ENCODE measurements around the gene TXNRD3.
"Not testable (repeated sequence)": the region's sequence is repeated elsewhere in the genome, so short reads cannot be mapped to it uniquely, and the experiment has no call there.

The TXNRD3 gene

DNA sequence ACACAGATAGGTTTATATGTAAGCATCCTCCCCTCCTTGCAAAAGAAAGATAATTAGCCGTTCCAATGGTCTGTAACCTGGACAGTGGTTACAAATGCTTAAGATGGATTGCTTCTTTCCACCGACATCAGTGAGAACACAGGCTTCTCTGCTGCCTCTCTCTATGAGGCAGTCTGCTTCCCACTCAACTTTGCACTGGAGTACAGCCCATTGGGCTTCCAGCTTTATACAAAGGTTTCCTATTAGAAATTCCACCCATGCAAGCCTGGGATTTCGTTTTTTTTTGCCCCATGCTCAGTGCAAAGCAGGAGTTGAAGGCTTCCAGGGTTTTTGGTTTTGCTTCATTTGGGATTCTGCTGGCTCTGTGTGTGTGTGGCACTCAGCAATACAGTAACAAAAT lies 48.9 kb downstream of the TXNRD3 start:
- Histone ChIP-seq H3K79me2 (ENCODE audit: insufficient read depth, low read length) (no peaks in the 10 kb centered on the region), H3K9me3 (ENCODE audit: insufficient read depth, low read length, severe bottlenecking) (no peaks in the 10 kb centered on the region), H2AFZ (ENCODE audit: low read depth, low read length) (no peak overlapping the region), H3K4me3 (ENCODE audit: low read depth in 1 of 2, low read length in 2 of 2) (no peak overlapping the region), H3K27ac (ENCODE audit: low read length) (no peak overlapping the region), H4K20me1 (ENCODE audit: insufficient read depth, low read length) (no peaks in the 10 kb centered on the region), H3K27me3 (ENCODE audit: insufficient read depth, low read length, poor library complexity) (no peaks in the 10 kb centered on the region), H3K9ac (ENCODE audit: low read depth, low read length) (no peak overlapping the region), H3K4me1 (ENCODE audit: insufficient read depth, low read length) (peaks cover 13% of the 10 kb centered on the region), H3K4me2 (ENCODE audit: insufficient read depth, low read length) (no peak overlapping the region), H3K36me3 (ENCODE audit: insufficient read depth, low read length) (peaks cover 7% of the 10 kb centered on the region; the same call in 1 of the 2 replicates)
- DNase-seq (no peak), ATAC-seq (ENCODE audit: insufficient read depth, low read depth) (no peak)
- TF ChIP-seq EZH2 (IDR thresholded peaks at IDR 0.05; ENCODE audit: borderline replicate concordance, low read depth, low read length, severe bottlenecking), result no peak
- TF ChIP-seq, protein P1, sequence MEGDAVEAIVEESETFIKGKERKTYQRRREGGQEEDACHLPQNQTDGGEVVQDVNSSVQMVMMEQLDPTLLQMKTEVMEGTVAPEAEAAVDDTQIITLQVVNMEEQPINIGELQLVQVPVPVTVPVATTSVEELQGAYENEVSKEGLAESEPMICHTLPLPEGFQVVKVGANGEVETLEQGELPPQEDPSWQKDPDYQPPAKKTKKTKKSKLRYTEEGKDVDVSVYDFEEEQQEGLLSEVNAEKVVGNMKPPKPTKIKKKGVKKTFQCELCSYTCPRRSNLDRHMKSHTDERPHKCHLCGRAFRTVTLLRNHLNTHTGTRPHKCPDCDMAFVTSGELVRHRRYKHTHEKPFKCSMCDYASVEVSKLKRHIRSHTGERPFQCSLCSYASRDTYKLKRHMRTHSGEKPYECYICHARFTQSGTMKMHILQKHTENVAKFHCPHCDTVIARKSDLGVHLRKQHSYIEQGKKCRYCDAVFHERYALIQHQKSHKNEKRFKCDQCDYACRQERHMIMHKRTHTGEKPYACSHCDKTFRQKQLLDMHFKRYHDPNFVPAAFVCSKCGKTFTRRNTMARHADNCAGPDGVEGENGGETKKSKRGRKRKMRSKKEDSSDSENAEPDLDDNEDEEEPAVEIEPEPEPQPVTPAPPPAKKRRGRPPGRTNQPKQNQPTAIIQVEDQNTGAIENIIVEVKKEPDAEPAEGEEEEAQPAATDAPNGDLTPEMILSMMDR (IDR thresholded peaks at IDR 0.05; ENCODE audit: borderline replicate concordance, extremely low read depth, low read length, poor library complexity, severe bottlenecking), result no peak

GRCh38 chr3:126604691-126605090 lies 50.2 kb downstream of the TXNRD3 start:
- Histone ChIP-seq H3K79me2 (ENCODE audit: insufficient read depth, low read length) (no peaks in the 10 kb centered on the region), H3K4me3 (ENCODE audit: low read depth in 1 of 2, low read length in 2 of 2) (no peak overlapping the region), H3K36me3 (ENCODE audit: insufficient read depth, low read length) (peaks cover 7% of the 10 kb centered on the region; the same call in 1 of the 2 replicates), H3K27me3 (ENCODE audit: insufficient read depth, low read length, poor library complexity) (no peaks in the 10 kb centered on the region), H3K4me1 (ENCODE audit: insufficient read depth, low read length) (peaks cover 13% of the 10 kb centered on the region), H2AFZ (ENCODE audit: low read depth, low read length) (no peak overlapping the region), H3K27ac (ENCODE audit: low read length) (no peak overlapping the region), H4K20me1 (ENCODE audit: insufficient read depth, low read length) (no peaks in the 10 kb centered on the region), H3K9me3 (ENCODE audit: insufficient read depth, low read length, severe bottlenecking) (no peaks in the 10 kb centered on the region), H3K4me2 (ENCODE audit: insufficient read depth, low read length) (no peak overlapping the region), H3K9ac (ENCODE audit: low read depth, low read length) (no peak overlapping the region)
- no peak for DNase-seq
- TF ChIP-seq, protein P1 (IDR thresholded peaks at IDR 0.05; ENCODE audit: borderline replicate concordance, extremely low read depth, low read length, poor library complexity, severe bottlenecking), result no peak
- no peak for ATAC-seq (ENCODE audit: insufficient read depth, low read depth)

- no peak overlapping the region for H3K27ac ChIP-seq (ENCODE audit: low read length)
- TF ChIP-seq, protein P1 (IDR thresholded peaks at IDR 0.05; ENCODE audit: borderline replicate concordance, extremely low read depth, low read length, poor library complexity, severe bottlenecking), result no peak
- no peak for TF ChIP-seq EZH2 (IDR thresholded peaks at IDR 0.05; ENCODE audit: borderline replicate concordance, low read depth, low read length, severe bottlenecking)
- H3K9me3 ChIP-seq (ENCODE audit: insufficient read depth, low read length, severe bottlenecking), result no peaks in the 10 kb centered on the region
- no peaks in the 10 kb centered on the region for H3K79me2 ChIP-seq (ENCODE audit: insufficient read depth, low read length)
- H3K4me3 ChIP-seq (ENCODE audit: low read depth in 1 of 2, low read length in 2 of 2), result no peak overlapping the region
- ATAC-seq (ENCODE audit: insufficient read depth, low read depth) (no peak), DNase-seq (no peak)
- no peaks in the 10 kb centered on the region for H4K20me1 ChIP-seq (ENCODE audit: insufficient read depth, low read length)
- no peaks in the 10 kb centered on the region for H3K36me3 ChIP-seq (ENCODE audit: insufficient read depth, low read length)
- H3K9ac ChIP-seq (ENCODE audit: low read depth, low read length), result no peak overlapping the region
- no peak overlapping the region for H3K4me2 ChIP-seq (ENCODE audit: insufficient read depth, low read length)
- no peaks in the 10 kb centered on the region for H3K4me1 ChIP-seq (ENCODE audit: insufficient read depth, low read length)
- no peak overlapping the region for H2AFZ ChIP-seq (ENCODE audit: low read depth, low read length)
- H3K27me3 ChIP-seq (ENCODE audit: insufficient read depth, low read length, poor library complexity), result no peaks in the 10 kb centered on the region
Measured at GRCh38 chr3:126599101-126599500, 55.8 kb downstream of the TXNRD3 start.

DNA sequence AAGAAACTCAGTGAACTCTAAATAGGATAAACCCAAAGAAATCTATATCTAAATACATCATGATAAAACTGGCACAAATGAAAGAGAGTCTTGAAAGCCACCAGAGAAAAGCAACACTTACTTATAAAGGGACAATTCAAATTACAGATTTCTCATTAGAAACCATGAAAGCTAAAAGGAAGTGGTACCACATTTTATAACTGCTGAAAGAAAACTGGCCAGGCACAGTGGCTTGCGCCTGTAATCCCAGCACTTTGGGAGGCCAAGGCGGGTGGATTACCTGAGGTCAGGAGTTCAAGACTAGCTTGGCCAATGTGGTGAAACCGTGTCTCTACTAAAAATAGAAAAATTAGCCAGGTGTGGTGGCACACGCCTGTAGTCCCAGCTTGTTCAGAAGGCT lies 59.4 kb downstream of the TXNRD3 start:
- H3K4me1 ChIP-seq (ENCODE audit: insufficient read depth, low read length); ATAC-seq (ENCODE audit: insufficient read depth, low read depth); H4K20me1 ChIP-seq (ENCODE audit: insufficient read depth, low read length); H3K9ac ChIP-seq (ENCODE audit: low read depth, low read length); H3K4me3 ChIP-seq (ENCODE audit: low read depth in 1 of 2, low read length in 2 of 2); H3K9me3 ChIP-seq (ENCODE audit: insufficient read depth, low read length, severe bottlenecking); H2AFZ ChIP-seq (ENCODE audit: low read depth, low read length); H3K79me2 ChIP-seq (ENCODE audit: insufficient read depth, low read length); DNase-seq; H3K4me2 ChIP-seq (ENCODE audit: insufficient read depth, low read length); H3K27ac ChIP-seq (ENCODE audit: low read length); H3K36me3 ChIP-seq (ENCODE audit: insufficient read depth, low read length); H3K27me3 ChIP-seq (ENCODE audit: insufficient read depth, low read length, poor library complexity): not testable (repeated sequence)

DNA sequence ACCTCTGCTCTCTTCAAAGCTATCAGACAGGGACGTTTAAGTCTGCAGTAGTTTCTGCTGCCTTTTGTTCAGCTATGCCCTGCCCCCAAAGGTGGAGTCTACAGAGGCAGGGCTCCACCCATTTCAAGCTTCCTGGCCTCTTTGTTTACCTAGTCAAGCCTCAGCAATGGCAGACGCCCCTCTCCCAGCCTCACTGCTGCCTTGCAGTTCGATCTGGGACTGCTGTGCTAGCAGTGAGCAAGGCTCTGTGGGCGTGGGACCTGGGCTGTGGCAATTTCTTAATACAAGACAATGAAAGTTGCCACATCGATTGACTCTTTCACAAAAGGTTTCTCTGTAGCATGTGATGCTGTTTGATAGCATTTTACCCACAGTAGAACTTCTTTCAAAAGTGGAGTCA lies 63.4 kb downstream of the TXNRD3 start:
- H3K36me3 ChIP-seq (ENCODE audit: insufficient read depth, low read length); H3K4me2 ChIP-seq (ENCODE audit: insufficient read depth, low read length); H3K9ac ChIP-seq (ENCODE audit: low read depth, low read length); ATAC-seq (ENCODE audit: insufficient read depth, low read depth); H3K79me2 ChIP-seq (ENCODE audit: insufficient read depth, low read length); H4K20me1 ChIP-seq (ENCODE audit: insufficient read depth, low read length); H3K27ac ChIP-seq (ENCODE audit: low read length); H3K27me3 ChIP-seq (ENCODE audit: insufficient read depth, low read length, poor library complexity); H3K9me3 ChIP-seq (ENCODE audit: insufficient read depth, low read length, severe bottlenecking); H2AFZ ChIP-seq (ENCODE audit: low read depth, low read length); H3K4me1 ChIP-seq (ENCODE audit: insufficient read depth, low read length); H3K4me3 ChIP-seq (ENCODE audit: low read depth in 1 of 2, low read length in 2 of 2): not testable (repeated sequence)
- DNase-seq, result peak; percentile 13
